ENCODE results near the gene FSTL4.

DNA sequence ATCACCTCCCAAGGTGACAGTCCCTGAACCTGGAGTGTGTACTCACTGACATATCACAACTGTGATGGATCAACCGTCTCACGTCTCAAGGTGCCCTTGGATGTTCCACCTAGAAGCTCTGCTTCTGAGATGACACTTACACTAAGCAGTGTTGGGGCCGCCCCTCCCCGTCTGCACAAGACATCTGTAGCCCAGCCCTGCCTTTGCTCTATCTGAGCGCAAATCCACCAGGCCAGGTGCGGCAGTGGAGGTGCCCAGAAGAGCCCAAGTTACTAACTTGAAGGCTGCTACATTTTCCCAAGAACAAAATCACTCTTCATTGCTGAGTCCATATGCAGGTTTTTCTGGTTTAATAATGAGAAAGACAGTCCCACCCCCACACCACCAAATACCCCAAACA, 148.3 kb downstream of the FSTL4 start:
- TF ChIP-seq, protein P1, sequence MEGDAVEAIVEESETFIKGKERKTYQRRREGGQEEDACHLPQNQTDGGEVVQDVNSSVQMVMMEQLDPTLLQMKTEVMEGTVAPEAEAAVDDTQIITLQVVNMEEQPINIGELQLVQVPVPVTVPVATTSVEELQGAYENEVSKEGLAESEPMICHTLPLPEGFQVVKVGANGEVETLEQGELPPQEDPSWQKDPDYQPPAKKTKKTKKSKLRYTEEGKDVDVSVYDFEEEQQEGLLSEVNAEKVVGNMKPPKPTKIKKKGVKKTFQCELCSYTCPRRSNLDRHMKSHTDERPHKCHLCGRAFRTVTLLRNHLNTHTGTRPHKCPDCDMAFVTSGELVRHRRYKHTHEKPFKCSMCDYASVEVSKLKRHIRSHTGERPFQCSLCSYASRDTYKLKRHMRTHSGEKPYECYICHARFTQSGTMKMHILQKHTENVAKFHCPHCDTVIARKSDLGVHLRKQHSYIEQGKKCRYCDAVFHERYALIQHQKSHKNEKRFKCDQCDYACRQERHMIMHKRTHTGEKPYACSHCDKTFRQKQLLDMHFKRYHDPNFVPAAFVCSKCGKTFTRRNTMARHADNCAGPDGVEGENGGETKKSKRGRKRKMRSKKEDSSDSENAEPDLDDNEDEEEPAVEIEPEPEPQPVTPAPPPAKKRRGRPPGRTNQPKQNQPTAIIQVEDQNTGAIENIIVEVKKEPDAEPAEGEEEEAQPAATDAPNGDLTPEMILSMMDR (IDR thresholded peaks at IDR 0.05) = no peak
- TF ChIP-seq EZH2phosphoT487 (IDR thresholded peaks at IDR 0.05; ENCODE audit: borderline replicate concordance, low read depth) (no peak), MEF2A (IDR thresholded peaks at IDR 0.05; ENCODE audit: borderline replicate concordance, low read depth) (no peak), RAD21 (IDR thresholded peaks at IDR 0.05; ENCODE audit: low read length) (no peak), SMC3 (IDR thresholded peaks at IDR 0.05; ENCODE audit: low read depth, low read length) (no peak), CHD2 (IDR thresholded peaks at IDR 0.05; ENCODE audit: low read length, partially characterized antibody) (no peak), RCOR1 (IDR thresholded peaks at IDR 0.05; ENCODE audit: low read length) (no peak), EP300 (IDR thresholded peaks at IDR 0.05; ENCODE audit: borderline replicate concordance in 1 of 2, low read depth in 1 of 2, low read length in 1 of 2) (no peak), NFIC (IDR thresholded peaks at IDR 0.05; ENCODE audit: borderline replicate concordance) (no peak), POLR2AphosphoS5 (IDR thresholded peaks at IDR 0.05; ENCODE audit: low read depth, low read length) (no peak)
- TF ChIP-seq, protein P2, sequence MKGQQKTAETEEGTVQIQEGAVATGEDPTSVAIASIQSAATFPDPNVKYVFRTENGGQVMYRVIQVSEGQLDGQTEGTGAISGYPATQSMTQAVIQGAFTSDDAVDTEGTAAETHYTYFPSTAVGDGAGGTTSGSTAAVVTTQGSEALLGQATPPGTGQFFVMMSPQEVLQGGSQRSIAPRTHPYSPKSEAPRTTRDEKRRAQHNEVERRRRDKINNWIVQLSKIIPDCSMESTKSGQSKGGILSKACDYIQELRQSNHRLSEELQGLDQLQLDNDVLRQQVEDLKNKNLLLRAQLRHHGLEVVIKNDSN (IDR thresholded peaks at IDR 0.05; ENCODE audit: borderline replicate concordance, low read depth) = no peak
- TF ChIP-seq, protein P3, sequence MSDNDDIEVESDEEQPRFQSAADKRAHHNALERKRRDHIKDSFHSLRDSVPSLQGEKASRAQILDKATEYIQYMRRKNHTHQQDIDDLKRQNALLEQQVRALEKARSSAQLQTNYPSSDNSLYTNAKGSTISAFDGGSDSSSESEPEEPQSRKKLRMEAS (IDR thresholded peaks at IDR 0.05; ENCODE audit: low read depth) = no peak
- TF ChIP-seq, protein P4, sequence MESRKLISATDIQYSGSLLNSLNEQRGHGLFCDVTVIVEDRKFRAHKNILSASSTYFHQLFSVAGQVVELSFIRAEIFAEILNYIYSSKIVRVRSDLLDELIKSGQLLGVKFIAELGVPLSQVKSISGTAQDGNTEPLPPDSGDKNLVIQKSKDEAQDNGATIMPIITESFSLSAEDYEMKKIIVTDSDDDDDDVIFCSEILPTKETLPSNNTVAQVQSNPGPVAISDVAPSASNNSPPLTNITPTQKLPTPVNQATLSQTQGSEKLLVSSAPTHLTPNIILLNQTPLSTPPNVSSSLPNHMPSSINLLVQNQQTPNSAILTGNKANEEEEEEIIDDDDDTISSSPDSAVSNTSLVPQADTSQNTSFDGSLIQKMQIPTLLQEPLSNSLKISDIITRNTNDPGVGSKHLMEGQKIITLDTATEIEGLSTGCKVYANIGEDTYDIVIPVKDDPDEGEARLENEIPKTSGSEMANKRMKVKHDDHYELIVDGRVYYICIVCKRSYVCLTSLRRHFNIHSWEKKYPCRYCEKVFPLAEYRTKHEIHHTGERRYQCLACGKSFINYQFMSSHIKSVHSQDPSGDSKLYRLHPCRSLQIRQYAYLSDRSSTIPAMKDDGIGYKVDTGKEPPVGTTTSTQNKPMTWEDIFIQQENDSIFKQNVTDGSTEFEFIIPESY (IDR thresholded peaks at IDR 0.05; ENCODE audit: borderline replicate concordance, low read depth) = no peak
- TF ChIP-seq, protein P5, sequence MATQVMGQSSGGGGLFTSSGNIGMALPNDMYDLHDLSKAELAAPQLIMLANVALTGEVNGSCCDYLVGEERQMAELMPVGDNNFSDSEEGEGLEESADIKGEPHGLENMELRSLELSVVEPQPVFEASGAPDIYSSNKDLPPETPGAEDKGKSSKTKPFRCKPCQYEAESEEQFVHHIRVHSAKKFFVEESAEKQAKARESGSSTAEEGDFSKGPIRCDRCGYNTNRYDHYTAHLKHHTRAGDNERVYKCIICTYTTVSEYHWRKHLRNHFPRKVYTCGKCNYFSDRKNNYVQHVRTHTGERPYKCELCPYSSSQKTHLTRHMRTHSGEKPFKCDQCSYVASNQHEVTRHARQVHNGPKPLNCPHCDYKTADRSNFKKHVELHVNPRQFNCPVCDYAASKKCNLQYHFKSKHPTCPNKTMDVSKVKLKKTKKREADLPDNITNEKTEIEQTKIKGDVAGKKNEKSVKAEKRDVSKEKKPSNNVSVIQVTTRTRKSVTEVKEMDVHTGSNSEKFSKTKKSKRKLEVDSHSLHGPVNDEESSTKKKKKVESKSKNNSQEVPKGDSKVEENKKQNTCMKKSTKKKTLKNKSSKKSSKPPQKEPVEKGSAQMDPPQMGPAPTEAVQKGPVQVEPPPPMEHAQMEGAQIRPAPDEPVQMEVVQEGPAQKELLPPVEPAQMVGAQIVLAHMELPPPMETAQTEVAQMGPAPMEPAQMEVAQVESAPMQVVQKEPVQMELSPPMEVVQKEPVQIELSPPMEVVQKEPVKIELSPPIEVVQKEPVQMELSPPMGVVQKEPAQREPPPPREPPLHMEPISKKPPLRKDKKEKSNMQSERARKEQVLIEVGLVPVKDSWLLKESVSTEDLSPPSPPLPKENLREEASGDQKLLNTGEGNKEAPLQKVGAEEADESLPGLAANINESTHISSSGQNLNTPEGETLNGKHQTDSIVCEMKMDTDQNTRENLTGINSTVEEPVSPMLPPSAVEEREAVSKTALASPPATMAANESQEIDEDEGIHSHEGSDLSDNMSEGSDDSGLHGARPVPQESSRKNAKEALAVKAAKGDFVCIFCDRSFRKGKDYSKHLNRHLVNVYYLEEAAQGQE (IDR thresholded peaks at IDR 0.05; ENCODE audit: low read depth, low read length) = no peak

Measured in SK-N-SH (cell line).